ENCODE data around the gene DUSP12. TPM values are rescaled to one million over a fixed set of nuclear protein-coding genes. Genes with fewer than 3 reads are reported as not detected.

Gene DUSP12
- total RNA-seq, 1 donor: 26.3 TPM

DNA sequence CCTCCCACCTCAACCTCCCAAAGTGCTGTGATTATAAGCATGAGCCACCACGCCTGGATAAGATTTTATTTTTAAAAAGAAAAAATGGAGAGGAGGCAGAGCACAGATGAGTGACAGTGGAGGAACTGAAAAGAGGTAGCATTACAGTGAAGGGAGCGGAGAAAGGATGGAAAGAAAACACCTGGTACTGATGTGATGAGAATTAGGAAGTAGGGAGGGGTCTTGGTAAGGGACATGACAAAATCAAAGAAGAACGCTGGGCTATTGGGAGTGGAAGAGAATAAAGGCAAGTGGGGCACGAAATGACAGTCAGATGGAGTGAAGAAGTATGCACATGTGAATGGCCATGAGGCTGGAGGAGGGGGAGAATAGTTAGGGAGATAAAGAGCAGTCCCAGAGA is 40.2 kb upstream of the DUSP12 start:
- TF ChIP-seq, protein P1, sequence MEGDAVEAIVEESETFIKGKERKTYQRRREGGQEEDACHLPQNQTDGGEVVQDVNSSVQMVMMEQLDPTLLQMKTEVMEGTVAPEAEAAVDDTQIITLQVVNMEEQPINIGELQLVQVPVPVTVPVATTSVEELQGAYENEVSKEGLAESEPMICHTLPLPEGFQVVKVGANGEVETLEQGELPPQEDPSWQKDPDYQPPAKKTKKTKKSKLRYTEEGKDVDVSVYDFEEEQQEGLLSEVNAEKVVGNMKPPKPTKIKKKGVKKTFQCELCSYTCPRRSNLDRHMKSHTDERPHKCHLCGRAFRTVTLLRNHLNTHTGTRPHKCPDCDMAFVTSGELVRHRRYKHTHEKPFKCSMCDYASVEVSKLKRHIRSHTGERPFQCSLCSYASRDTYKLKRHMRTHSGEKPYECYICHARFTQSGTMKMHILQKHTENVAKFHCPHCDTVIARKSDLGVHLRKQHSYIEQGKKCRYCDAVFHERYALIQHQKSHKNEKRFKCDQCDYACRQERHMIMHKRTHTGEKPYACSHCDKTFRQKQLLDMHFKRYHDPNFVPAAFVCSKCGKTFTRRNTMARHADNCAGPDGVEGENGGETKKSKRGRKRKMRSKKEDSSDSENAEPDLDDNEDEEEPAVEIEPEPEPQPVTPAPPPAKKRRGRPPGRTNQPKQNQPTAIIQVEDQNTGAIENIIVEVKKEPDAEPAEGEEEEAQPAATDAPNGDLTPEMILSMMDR (IDR thresholded peaks at IDR 0.05; ENCODE audit: insufficient read depth, low read depth, low read length): no peak
- no peak for DNase-seq (ENCODE audit: low read depth)
- no peak overlapping the region for H3K4me3 ChIP-seq (ENCODE audit: low read depth, low read length)

- TF ChIP-seq, protein P1 (IDR thresholded peaks at IDR 0.05; ENCODE audit: insufficient read depth, low read depth, low read length): no peak
- DNase-seq (ENCODE audit: low read depth): no peak
- H3K4me3 ChIP-seq (ENCODE audit: low read depth, low read length): no peak overlapping the region
These were observed 39.0 kb upstream of the DUSP12 start for GRCh38 chr1:161710560-161710959.

DNA sequence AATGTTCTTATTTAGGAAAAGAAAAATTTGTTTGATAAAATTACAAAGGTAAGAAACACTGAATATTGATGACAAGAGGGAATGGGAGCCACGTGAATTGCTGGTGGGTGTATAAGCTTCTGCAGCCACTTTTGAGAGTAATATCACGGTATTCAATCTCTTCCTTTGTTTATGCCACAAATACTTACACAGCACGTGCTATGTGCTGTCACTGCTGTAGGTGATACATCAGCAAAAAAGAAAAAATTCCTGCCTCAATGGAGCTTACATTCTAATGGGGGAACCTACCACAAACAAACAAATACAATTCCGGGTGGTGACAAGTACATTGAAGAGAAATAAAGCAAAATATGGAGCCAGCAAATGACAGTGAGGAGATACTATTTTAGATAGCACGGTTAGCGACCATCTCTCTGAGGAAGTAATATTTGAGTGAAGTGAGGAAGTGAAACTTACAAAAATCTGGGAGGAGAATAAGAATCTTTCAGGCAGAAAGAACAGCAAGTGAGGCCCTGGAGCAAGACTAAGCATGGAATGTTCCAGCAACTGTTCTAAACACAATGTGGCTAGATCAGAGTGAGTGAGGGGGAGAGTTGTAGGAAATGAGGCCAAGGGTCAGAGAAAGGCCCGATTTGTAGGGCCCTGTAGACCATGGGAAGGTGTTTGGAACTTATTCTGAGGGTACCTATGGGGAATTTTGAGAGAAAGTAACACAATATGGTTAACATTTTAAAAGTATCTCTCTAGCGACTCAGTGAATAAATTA is 30.8 kb upstream of the DUSP12 start:
- DNase-seq (ENCODE audit: low read depth): no peak
- no peak overlapping the region for H3K4me3 ChIP-seq (ENCODE audit: low read depth, low read length)
- TF ChIP-seq, protein P1 (IDR thresholded peaks at IDR 0.05; ENCODE audit: insufficient read depth, low read depth, low read length): no peak

DNA sequence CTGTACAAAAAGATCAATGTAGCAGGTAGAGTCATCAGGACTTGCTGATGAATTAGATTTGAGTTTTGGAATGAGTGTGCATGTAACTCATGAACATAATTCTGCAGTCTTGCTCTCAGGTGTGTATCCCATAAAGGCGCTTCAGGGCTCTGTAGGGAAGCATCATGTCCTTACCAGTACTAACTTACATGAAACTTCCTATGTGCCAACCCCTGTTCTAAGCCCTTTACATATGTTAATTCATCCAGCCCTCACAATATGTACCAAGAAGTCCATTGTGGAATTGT is 30.3 kb upstream of the DUSP12 start:
- no peak overlapping the region for H3K4me3 ChIP-seq (ENCODE audit: low read depth, low read length)
- DNase-seq (ENCODE audit: low read depth): no peak
- TF ChIP-seq, protein P1 (IDR thresholded peaks at IDR 0.05; ENCODE audit: insufficient read depth, low read depth, low read length): no peak

GRCh38 chr1:161720422-161720821 is 29.2 kb upstream of the DUSP12 start:
- no peak overlapping the region for H3K4me3 ChIP-seq (ENCODE audit: low read depth, low read length)
- TF ChIP-seq, protein P1 (IDR thresholded peaks at IDR 0.05; ENCODE audit: insufficient read depth, low read depth, low read length): no peak
- no peak for DNase-seq (ENCODE audit: low read depth)

- DNase-seq (ENCODE audit: low read depth): no peak
- no peak within 1 kb of the TSS for H3K4me3 ChIP-seq (ENCODE audit: low read depth, low read length)
- TF ChIP-seq, protein P1 (IDR thresholded peaks at IDR 0.05; ENCODE audit: insufficient read depth, low read depth, low read length): no peak
These were observed 28.4 kb upstream of the DUSP12 start, which contains the start of gene FCRLB for GRCh38 chr1:161720956-161721737. FCRLB (plus strand) TSS chr1:161721544; CDS start chr1:161722673, 1,129 bp downstream.
